Regular cardiac myocyte (primary cell): ENCODE measurements around the gene CRIP1. TPM values are rescaled to one million over a fixed set of nuclear protein-coding genes. Genes with fewer than 3 reads are reported as not detected.

Source experiments
- total RNA-seq: library from RNA; depleted of rRNA; stranded (reverse); fragments of >200 nt; gene quantifications from 2 replicates; pipeline ENCODE4 v1.2.3, GENCODE V29; 2014

CRIP1 gene
- 0.28 and 5.4 TPM in 2 replicates for total RNA-seq

DNA sequence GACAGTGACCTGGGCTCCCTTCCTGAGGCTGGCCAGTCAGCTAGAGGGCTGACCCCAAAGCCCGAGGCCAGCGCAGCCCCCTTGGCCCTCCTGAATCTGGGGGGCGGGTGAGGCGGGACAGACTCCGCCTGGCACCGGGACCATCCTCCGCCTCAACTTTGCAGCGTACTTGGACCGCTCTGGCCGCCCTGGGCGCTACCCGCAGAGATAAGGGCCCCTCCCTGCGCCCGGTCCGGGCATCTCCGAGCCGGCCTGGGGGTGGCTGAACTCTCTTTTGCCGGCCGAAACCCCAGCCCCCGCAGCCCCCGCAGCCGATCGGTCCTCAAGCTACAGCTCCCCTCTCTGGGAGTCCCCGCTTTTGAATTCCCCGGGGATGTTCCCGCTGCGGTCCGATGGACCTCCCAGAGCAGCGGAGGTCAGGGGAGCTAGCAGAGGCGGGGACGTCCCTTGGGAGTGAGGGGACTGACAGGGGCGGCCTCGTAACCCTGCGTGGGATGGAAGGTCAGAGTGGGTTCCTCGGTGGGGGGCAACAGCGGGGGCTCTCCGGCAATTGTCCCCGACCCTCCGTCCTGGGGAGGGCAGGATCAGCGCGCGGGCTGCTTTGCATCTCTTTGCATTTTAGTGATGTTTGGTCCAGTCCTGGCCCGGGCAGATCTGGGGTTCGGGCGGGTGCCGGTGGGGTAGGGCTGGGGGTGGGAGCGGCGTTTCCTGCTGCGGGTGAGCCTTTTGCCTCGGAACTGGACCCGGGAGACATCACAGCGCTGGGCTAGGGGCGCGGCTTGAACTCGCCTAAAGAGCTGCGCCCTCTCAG is at the start of gene CRIP1:
Gene CRIP1, plus strand, starts transcription at position 724 of the 811 bp plus-strand sequence. CDS start 374 bp downstream, outside the sequence.

DNA sequence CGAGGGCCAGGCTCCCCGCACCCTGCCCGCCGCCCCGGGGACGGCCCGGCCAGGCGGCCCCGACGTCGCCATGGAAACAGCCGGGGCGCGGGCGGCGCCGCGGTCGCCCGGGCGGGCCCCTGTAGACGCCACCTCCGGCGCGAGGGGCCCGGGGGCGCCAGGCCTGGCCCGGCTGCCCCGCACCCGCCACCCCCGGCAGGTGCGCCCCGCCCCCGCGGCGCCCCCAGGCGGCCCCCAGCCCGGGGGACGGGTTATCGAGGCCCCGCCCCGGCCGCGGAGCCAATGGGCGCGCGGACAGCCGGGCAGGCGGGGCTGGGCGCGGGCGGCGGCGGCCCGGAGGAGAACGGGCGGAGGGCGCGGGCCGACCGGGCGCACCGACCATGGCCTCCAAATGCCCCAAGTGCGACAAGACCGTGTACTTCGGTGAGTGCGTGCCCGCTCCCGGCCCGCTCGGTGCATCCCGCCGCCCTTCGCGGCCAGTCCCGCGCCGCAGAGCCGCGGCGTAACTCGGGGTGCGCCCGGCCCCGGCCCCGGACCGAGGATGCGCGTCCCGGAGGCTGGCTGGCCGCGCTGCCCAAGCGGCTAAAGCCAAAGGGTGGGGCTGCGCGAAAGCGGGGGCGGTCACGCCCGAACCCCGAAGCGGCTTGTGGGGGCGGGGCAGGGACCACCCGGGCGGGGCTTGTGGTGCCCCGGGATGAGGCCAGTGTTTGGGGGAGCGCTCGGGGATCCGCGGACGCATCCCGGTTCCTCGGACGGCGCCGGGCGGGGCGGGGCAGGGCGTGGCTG is 12.0 kb upstream of the CRIP1 start, which contains the start of gene CRIP2:
Gene CRIP2, plus strand, starts transcription at position 339 of the 786 bp plus-strand sequence. Its CDS starts 42 bp downstream, at position 381.

GRCh38 chr14:105490572-105491365 is 4.1 kb downstream of the CRIP1 start, which contains the start of gene TEDC1:
TSS of gene TEDC1 (plus strand) at chr14:105491246. CDS start at chr14:105491376, 130 bp downstream.

DNA sequence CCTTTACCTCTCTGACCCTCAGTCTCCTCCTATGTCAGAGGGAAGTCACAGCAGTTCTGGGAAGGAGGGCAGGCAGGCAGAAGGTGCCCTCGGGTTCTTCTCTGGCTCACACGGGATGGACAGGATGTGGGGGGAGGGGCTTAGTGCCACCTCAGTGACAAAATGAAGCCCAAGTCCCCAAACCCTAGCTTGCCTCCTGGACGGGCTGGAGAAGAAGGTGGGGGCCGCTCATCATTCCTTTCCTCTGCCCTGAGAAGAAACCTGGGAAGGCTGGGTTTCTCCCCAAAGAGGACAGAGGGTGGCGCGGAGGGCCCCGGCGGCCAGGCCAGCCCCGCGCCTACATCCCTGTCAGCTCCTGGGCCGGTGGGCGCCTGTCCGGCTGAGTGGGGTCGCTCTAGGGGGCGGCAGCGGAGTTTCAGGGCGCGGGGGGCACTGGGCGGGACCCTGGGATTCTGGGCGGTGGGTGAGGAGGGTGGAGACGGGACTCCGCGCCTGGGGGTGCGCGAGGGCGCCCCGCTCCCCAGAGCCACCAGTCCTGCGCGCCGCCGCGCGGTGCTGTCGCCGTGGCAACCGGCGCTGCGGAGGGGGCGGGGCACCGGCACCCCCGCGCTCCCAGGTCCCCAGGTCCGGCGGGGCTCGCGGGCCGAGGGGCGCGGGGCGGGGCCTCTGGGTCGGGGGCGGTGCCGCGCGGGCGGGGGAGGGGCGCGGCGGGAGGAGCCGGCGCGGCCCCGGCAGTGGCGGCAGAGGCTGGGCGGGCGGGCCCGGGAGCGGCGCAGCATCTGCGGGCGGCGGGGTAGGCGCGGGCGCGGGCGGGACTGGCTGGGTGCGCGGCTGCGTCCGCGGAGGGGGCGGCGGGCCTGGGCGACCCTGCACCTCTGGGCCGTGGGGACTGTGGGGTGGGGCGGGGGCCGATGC is 39.4 kb downstream of the CRIP1 start, which contains the start of gene TMEM121:
Gene TMEM121, plus strand, starts transcription at position 723 of the 915 bp plus-strand sequence. CDS start 2,252 bp downstream, outside the sequence.

Other genes starting within 250 kb of the CRIP1 start
- 40.6 and 60.4 TPM in 2 replicates for gene BTBD6, start 238.4 kb upstream of the CRIP1 start, total RNA-seq
- 26.5 and 35.9 TPM in 2 replicates for gene BRF1, start 185.9 kb upstream of the CRIP1 start, total RNA-seq
- 27.8 and 40.6 TPM in 2 replicates for gene PACS2, start 172.1 kb upstream of the CRIP1 start, total RNA-seq
- gene TEX22, start 88.3 kb upstream of the CRIP1 start, total RNA-seq: 0.19 and 0.28 TPM in 2 replicates
- gene MTA1, start 67.1 kb upstream of the CRIP1 start, total RNA-seq: 26.3 and 32.4 TPM in 2 replicates
- gene CRIP2, start 12.1 kb upstream of the CRIP1 start, total RNA-seq: 35.2 and 70.4 TPM in 2 replicates
- 3.9 and 15.1 TPM in 2 replicates for gene TEDC1, start 4.4 kb downstream of the CRIP1 start, total RNA-seq
- gene TMEM121, start 39.7 kb downstream of the CRIP1 start, total RNA-seq: 5.0 and 12.7 TPM in 2 replicates